ENCODE measurements around the gene GLT1D1.

GLT1D1 gene

DNA sequence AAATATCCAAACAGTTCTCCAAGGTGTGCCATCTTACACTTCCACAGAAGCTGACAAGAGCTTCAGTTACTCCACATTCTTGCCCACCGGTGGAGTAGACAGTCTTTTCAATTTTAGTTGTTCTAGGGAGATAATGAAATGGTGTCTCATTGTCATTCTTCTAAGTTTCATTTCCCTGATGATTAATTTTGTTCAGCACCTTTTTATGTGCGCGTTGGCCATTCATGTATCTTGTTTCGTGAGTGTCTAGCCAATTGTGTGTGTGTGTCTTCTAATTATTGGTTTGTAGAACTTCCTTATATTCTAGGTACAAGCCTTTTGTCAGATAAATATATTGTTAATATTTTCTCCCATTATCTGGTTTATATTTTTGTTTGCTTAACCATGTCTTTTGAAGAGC is 63.1 kb downstream of the GLT1D1 start:
- DNase-seq: no peak

DNA sequence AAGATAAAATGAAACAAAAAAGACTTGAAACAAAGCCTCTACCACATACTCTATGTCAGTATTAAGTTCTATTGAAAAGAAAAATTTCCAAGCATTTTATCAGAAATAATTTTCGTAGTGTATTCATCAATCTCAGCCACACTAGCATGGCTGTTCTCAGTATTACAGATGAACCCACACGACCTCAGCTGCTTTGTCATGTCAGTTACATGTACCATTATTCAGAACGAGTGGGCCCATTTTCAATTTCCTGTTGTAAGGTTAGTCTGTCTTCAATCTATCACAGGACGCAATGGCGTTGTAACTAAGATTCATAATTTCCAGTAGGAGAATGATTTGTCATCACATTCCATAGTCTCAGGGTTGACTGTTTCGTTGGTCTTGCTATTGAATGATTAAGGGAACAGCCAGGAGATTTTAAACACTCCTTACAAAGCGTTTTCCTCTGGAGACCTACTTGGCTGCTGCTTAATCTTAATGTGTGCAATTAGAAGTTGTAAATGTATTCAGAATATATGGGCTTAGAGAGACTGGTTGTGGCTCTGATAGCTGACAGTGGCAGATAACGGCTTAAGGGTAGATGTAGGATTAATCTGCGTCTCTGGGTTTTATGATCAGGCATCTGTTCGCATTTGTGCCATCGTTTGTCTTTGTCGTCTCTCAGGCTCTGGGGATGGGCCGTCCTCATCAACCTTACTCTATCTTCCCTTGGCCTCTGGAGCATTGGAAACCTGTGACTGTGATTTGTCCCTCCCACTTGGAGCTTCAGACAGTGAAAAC is 65.4 kb downstream of the GLT1D1 start:
- DNase-seq: no peak

DNA sequence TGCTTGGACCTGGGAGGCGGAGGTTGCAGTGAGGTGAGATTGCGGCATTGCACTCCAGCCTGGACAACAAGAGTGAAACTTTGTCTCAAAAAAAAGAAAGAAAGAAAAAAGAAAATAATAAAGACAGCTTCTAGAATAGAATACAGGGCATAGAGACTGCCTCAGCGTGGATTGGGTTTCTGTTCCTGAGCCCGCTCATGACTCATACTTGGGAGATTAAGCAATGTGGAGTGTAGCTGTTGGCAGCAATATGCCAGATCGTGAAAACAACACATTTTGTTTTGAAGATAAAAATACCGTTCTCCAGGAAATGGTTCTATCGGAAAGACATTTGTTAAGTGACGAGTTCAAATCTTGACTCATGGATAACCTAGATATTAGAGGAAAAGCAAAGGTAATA is 67.2 kb downstream of the GLT1D1 start:
- no peak for DNase-seq

DNA sequence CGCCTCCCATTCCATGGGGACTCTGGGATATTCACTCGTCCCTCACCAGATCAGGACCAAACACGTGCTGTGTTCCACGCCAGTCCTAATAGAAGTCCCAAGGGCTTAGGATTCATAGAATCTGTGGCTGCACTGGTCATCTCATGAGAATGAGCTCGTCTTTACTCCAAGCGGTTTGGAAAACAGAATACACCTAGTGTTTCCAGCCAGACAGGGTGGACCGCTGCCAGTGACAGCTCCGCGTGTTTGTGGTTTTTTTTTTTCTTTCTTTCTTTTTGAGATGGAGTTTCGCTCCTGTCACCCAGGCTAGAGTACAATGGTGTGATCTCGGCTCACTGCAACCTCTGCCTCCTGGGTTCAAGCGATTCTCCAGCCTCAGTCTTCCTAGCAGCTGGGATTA is 75.1 kb downstream of the GLT1D1 start:
- DNase-seq: no peak

DNA sequence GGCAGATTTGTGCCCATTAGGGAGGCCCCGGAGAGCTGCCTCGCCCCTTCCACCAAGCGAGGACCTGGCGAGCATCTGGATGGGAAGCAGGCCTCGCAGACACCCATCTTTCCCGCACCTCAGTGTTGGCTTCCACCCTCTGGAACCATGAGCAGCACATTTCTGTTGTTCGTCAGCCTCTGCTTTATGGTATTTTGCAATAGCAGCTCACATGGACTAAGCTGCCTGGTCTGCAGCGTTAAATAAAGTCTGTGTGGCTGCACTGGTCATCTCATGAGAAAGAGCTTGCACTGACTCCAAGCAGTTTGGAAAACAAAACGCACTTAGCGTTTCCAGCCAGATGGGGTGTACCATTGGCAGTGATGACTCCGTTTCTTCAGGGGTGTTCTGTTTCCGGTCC is 75.8 kb downstream of the GLT1D1 start:
- no peak for DNase-seq

DNA sequence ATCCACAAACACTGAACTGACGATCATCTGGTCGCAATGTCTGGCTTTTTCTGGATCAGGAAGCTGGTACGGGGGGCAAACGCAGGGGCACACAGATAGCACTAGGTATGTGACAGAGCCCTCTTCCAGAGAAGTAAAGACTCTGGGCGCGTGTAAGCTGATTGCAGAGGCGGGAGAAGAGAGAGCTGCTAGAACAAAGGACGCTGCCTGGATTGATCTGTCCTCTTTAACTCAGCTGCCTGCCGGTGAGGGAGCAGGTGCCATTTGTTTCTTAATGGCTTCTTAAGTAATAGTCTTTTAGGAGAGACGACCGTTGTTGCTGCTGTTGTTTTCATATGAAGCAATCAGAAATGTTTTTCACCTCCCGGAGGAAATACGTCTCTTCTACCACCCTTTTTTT is 77.3 kb downstream of the GLT1D1 start:
- no peak for DNase-seq

GRCh38 chr12:128932521-128932920 is 79.2 kb downstream of the GLT1D1 start:
- DNase-seq: no peak

DNA sequence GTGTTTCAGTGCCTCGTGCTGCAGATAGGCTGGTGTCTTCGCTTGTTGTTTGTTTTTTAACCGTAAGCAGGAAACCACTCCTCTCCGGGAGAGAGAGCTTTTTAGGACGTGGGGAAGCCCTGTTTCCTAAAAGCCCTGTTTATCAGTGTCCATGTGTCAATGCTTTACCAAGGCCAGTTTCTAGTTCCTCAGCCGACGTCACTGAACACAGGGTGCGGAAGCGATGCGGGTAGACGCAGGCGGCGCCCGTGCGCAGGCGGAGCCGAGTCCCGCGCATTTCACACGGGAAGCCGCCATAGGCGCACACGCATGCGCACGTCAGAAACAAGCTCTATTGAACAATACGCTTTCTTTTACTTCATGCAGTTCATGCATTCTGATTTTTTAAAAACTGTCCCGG is 79.8 kb downstream of the GLT1D1 start:
- no peak for DNase-seq

DNA sequence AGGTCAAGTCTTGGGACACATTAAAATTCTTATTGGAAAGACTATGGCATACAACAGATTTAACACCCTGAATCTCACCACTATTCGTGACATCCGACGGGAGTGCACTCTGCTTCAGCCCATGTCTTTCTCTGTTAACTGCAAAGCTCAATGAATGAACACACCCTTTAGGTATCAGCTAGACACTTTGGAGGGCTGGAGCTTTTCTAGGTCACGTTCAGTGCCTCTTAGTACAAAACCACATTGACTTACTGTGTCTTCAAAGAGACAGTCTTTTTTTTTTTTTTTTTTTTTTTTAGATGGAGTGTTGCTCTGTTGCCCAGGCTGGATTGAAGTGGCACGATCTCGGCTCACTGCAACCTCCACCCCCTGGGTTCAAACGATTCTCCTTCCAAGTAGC is 80.6 kb downstream of the GLT1D1 start:
- no peak for DNase-seq

DNA sequence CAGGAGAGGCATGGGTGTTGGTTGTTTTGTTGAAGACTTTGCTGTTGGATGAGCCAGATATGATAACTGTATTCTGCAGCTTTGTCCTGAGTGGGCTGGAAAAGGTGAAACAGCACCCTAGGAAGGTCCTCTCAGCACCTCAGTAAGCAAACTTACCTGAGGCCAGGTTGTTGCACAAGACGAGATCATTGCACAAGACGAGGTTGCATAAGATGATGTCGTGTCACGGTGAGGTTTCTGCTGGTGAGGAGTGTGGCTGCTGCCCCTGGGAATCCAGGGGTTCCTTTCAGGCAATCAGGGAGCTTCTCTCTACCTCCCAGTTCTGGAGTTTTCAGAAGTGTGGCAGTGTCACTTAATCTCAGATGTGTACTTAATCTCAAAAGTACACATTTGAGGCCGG is 85.6 kb downstream of the GLT1D1 start:
- DNase-seq: no peak

GRCh38 chr12:128940090-128940888 is 87.0 kb downstream of the GLT1D1 start:
- DNase-seq: no peak

DNA sequence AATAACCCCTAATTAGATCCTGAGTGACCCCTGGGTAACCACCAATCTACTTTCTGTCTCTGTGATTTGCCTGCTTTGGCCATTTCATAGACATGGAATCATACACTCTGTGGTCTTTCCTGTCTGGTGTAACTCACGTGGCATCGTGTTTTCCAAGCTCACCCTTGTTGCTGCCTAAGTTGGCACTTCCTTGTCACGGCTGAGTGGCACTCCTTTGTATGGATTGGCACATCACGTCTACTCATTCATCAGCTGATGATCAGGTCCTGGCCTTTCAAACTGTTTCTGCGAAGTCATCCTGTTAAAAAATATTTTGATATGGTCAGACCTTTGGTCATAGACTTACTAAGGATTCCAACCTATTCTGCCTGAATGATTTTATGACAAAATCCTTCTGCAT is 87.7 kb downstream of the GLT1D1 start:
- no peak for DNase-seq

DNA sequence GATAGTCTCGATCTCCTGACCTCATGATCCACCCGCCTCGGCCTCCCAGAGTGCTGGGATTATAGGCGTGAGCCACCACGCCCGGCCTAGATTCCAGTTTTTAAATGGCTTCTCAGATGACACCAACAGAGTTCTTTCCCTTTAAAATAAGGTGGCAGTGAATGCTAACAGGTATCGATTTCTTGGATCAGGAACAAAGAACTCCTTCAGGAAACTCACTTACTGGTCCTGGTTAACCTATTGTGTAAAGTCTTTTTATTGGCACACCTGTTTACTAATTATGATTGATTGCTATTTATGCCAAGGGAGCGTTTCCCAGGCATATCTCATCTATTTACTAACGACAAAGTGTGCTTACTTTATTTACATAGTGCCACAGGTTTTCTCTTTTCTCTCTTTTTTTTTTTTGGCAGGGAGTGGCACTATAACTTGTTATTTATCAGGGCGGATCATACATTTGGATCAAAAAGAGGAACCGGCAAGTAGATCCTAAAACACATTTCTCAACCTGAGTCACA is 89.7 kb downstream of the GLT1D1 start:
- DNase-seq: no peak

- no peak for DNase-seq
Measured at GRCh38 chr12:128944956-128945355, 91.7 kb downstream of the GLT1D1 start.

GRCh38 chr12:128947209-128947608 is 93.9 kb downstream of the GLT1D1 start:
- DNase-seq: no peak

- DNase-seq: no peak
Measured at GRCh38 chr12:128949086-128949485, 95.8 kb downstream of the GLT1D1 start.

GRCh38 chr12:128951448-128951847 is 98.2 kb downstream of the GLT1D1 start:
- no peak for DNase-seq

DNA sequence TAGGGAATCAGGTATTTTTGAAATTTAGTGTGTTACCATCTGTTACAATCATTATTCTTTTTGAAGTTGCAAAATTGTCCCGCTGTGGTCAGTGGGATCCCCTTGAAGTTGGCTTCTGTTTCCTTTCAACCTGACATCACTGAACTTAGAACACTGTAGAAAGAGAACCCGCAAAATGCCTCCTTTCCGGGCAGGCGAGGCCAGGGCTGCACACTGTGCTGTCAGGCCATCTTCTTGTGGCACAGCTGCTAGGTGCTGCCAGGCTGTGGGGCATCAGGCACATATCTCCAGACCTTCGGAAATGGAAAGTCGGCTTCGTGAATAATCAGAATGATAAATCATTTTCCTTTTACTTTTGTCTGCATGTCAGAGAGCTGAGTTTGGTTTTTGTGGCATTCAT is 103.5 kb downstream of the GLT1D1 start:
- DNase-seq: no peak

GRCh38 chr12:128959901-128960300 is 106.6 kb downstream of the GLT1D1 start:
- DNase-seq: no peak

- no peak for DNase-seq
Measured at GRCh38 chr12:128961308-128961902, 108.1 kb downstream of the GLT1D1 start.

DNA sequence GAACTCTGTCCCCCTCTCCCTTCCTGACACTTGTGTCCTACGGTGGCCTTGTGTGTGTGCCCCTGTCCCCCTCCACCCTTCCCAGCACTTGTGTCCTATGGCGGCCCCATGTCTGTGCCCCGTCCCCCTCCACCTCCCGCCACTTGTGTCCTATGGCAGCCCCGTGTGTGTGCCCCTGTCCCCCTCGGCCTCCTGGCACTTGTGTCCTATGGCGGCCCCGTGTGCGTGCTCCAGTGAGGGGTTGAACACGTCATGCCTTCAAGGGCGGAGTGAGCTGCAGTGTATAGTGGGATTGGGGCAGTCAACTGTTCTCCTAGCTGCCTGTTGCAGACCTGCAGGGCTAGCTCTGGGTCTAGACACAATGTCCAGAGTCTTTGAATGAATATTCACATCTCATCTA is 108.7 kb downstream of the GLT1D1 start:
- DNase-seq: no peak

- no peak for DNase-seq
Measured at GRCh38 chr12:128966203-128966810, 113.0 kb downstream of the GLT1D1 start.

GRCh38 chr12:128968668-128969067 is 115.4 kb downstream of the GLT1D1 start:
- no peak for DNase-seq
